SIG-M5 treated with dmso at 0.1 percent for 504 hours (cell line): ENCODE measurements around the gene CHD1.

ENCODE experiments used
- DNase-seq: peaks from one replicate; lab custom pipeline; 2025; ENCODE audit not compliant: unreplicated experiment; lab: John Stamatoyannopoulos, UW

The CHD1 gene

DNA sequence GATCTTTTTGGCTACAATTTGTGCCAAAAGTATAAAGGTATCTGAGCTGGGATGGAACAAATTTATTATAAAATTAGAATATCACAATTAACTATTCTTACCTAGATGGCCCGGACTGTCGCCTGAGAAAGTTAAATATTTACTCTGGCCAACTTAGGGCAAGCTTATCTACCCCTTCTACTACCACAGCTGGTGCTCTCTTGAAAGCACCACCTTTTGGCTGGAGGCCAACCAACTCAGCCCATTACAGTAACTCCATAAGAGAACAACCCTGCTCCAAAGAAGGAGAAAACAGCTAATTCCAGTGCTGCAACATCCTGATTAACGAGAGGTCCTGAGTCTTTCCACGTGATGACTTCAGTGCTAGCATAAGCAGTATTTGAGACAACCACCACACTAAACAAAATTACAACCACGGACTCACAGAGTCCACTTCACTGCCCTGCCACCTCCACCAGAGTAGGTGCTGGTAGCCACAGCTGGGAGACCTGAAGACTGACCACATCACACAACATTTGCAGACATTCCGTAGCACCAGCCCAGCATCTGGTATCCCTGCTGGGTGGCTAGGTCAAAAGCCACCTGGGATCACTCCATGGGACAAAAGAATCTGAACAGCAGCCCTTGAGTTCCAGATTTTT is 112.1 kb downstream of the CHD1 start:
- DNase-seq = no peak

DNA sequence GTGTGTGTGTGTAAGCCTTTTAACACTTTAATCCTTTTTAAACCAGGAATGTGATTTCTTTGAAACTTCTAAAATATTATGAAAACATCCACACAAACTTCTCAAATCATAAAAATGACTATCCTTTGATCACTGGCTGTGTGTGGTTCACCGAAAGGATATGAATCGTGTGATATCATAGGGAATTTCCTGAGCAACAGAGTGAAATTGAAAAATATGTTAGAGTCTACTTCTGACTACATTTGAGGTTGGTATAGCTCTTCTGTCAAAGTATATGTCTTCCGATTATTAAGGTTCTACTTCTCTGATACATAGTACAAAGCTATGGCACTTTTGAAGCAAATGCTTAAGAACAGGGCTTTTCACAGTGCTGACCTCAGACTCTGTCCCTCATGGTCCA is 115.1 kb downstream of the CHD1 start:
- DNase-seq = no peak

DNA sequence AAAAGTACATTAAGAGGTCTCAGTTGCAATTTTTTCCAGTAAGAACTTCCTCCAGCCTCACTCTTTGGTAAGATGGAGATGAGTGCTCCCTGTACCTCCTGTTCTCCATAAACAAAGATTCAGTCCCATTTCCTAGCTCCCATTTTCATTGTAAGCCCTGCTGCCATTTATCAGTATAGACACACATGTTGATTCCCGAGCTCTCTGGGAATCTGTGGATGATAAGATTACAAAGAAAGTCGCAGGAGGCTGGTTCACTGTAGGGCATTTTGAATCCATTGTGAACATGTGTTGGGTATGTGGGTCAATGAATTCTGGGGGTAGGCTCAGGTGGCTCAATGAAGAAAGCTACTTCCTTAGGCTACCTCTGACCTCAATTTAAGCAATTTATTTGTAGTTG is 118.6 kb downstream of the CHD1 start:
- no peak for DNase-seq

DNA sequence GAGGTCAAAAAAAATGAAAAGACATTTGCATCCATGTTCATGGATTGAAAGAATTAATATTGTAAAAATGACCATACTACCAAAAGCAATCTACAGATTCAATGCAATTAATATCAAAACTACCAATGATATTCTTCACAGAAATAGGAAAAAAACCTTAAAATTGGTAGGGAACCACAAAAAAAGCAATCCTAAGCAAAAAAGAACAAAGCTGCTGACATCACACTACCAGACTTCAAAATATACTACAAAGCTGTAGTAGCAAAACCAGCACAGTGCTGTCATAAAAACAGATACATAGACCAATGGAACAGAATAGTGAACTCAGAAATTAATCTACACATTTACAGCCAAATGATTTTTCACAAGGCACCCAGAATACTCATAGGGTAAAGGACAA is 121.0 kb downstream of the CHD1 start:
- DNase-seq = no peak

DNA sequence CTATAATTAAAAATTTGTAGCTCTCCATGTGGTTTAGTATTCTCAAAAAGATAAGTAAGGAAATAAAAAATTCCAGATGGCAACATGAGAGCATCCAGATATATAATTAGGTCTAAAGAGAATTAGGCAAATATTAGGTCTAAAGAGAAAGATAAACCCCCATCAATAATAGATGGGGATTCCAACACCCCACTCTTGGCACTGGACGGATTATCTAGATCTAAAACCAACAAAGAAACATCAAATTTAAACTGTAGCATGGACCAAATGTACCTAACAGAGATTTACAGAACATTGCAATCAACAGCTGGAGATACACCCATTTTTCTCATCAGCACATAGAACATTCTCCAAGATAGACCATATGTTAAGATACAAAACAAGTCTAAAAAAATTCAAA is 123.7 kb downstream of the CHD1 start:
- DNase-seq = no peak

DNA sequence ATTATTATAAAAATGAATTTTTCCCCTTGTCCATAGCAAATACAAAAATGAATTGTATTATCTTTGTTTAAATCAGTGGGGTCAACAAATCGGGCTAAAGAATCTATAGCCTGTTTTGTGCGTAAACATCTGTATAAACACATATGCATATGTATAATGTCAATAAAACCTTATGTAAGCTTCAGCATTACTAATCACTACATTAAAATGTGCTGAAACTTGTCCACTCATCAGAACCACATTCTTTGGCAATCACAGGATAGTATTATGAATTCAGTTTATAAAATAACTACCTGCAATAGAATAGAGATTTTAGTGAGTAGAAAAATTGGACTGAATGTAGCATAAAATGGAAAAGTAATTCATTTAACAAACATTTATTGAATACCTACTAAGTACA is 124.7 kb downstream of the CHD1 start:
- no peak for DNase-seq
